Pancreas (tissue), 10 donors: ENCODE measurements around the gene TMEM107. TPM values are rescaled to one million over a fixed set of nuclear protein-coding genes. Genes with fewer than 3 reads are reported as not detected.

ENCODE experiments used
- ATAC-seq, 4 donors: fragments of 200-7000 bp; cut with Tn5 transposase; one replicate each; pipeline versions ENCODE4 v1.8.0 to v1.9.1; 2020; ENCODE audit warnings: mild to moderate bottlenecking in 4 of 4, moderate library complexity in 4 of 4
- DNase-seq, 6 donors: peaks; one replicate each; pipeline ENCODE4 v3.0.0-alpha.2; 2020
- FAIRE-seq: peaks from 2 replicates; lab custom pipeline; 2012; peaks lifted over from hg19 to GRCh38; lab: Jason Lieb, UNC
- H3K27ac ChIP-seq, 4 donors: fragments of 200-600 bp; sonication (generic); 1 replicate in 3 of 4; 2 replicates in 1 of 4; pipeline versions ENCODE4 v1.5.0 to v1.8.0; 2020
- H3K27me3 ChIP-seq, 4 donors: fragments of 200-600 bp; one replicate each; pipeline ENCODE4 v1.8.0; 2021
- H3K36me3 ChIP-seq, 3 donors: fragments of 200-600 bp; sonication (generic) in 1 of 3; one replicate each; pipeline versions ENCODE4 v1.5.0 to v1.8.0; 2020 to 2021
- H3K4me1 ChIP-seq, 3 donors: fragments of 200-600 bp; one replicate each; pipeline ENCODE4 v1.8.0; 2021
- H3K4me3 ChIP-seq, 4 donors: fragments of 200-600 bp; sonication (generic) in 2 of 4; one replicate each; pipeline versions ENCODE4 v1.5.0 to v1.8.0; 2020 to 2021
- H3K9me3 ChIP-seq, 4 donors: fragments of 200-600 bp; one replicate each; pipeline ENCODE4 v1.8.0; 2021
- WGBS, 2 donors: extraction: QIAGEN DNeasy Blood & Tissue Kit; methylation state at CpG; one replicate each; pipeline ENCODE4 v1.1.7; 2013; 5-methylcytosine and 5-hydroxymethylcytosine counted together
- intact Hi-C, 3 donors: fragments of 100-400 bp; cut with DNase I; formaldehyde crosslinking; loops; one replicate each; pipeline versions ENCODE4 v1.11.1 to v1.14.2; 2022
- polyA plus RNA-seq, 2 donors: library from polyadenylated mRNA; stranded (reverse); fragments of 200-250 nt; gene quantifications; one replicate each; pipeline ENCODE4 v1.2.3, GENCODE V29; 2013
- total RNA-seq, 6 donors: library from RNA; stranded (reverse); fragmentation: NEBNext Ultra II Directional in 4 of 6; extraction: Animal tissue kit (Norgen Biotek cat#: 25700) in 4 of 6; gene quantifications; one replicate each; pipeline versions ENCODE4 v1.2.1 to v1.2.4, GENCODE V29; 2021 to 2023
- TF ChIP-seq, protein P1 (sequence below), 4 donors: fragments of 200-600 bp; sonication (generic) in 3 of 4; IDR thresholded peaks; one replicate each; pipeline versions ENCODE4 v1.5.0 to v1.8.0; 2021; ENCODE audit warnings: antibody characterized with exemption in 4 of 4
- donor health status: healthy with polysubstance abuse.
- donor health status: DM: no; HTN: no; CAD: no; lungs with moderate emphysema.
- donor health status: DM: no; HTN: no; CAD: no.
- donor health status: control.
- donor health status: control.
- donor health status: Bipolar disorder and iron deficiency.
- donor health status: DM: yes; HTN: yes; CAD: no.
- donor health status: DM: no; HTN: no; CAD: no.
- donor health status: DM: no; HTN: no; CAD: no.
- donor health status: DM: yes; HTN: yes; CAD: no.

The TMEM107 gene
- 10 to 100 TPM in 1 of 6 donors, 1 to 10 TPM in 5; 5.2 to 10.2 (median 6.3) TPM for total RNA-seq
- 10 to 100 TPM in 1 of 2 donors, 1 to 10 TPM in 1; 5.7 to 11.1 TPM for polyA plus RNA-seq

DNA sequence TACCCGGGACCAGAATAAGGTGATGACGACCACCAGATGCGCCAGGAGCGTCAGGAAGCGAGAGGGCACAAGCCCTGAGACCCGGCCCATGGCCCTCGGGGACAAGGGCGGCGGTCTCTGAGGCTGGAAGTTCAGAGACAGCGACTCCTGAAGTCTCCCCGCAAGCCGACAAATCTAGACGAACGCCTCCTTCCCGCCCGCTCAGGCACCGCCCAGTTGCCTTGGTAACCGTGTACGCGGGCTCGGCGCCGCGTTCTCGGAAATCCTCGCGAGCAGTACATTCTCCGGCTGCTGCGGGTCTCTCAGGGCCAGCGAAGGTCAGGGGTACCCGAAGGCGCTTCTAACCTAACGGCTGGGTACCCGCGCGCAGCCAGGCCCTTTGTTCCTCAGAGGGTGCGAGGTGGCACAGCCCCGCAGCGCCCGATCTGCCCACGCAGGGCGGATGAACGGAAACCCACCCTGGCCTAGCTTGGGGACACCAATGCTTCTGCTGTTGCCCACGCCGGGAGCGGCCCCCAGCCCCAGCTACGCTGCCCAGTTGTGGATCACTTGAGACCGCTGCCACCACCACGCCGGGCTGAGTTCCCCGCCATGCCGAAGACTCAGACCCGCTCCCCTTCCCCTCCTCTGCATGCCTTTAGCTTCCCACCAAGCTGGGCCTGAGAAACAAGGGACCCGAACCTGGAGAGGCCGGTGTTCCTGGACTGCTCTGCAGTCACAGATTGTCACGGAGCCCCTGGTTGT lies at the start of gene TMEM107:
Gene TMEM107 (minus strand): TSS at position 184 of the 744 bp plus-strand sequence. CDS start 94 bp downstream, at position 90.
- FAIRE-seq (no peak), DNase-seq (peak; percentile 83 to 95 (median 86)), ATAC-seq (peak; percentile 69 to 83 (median 80))
- intact Hi-C loops, result no loop called here
- no peaks in the 10 kb centered on the region for H3K27me3 ChIP-seq
- 2 to 3% methylated on average over 56 of the region's 56 CpGs for WGBS, 2 donors
- H3K4me3 ChIP-seq, result peak within 1 kb of the TSS; percentile 23 to 58 (median 34)
- H3K27ac ChIP-seq, result peak within 1 kb of the TSS; percentile 33 to 69 (median 54)
- H3K36me3 ChIP-seq, result no peaks in the 10 kb centered on the region
- TF ChIP-seq, protein P1, sequence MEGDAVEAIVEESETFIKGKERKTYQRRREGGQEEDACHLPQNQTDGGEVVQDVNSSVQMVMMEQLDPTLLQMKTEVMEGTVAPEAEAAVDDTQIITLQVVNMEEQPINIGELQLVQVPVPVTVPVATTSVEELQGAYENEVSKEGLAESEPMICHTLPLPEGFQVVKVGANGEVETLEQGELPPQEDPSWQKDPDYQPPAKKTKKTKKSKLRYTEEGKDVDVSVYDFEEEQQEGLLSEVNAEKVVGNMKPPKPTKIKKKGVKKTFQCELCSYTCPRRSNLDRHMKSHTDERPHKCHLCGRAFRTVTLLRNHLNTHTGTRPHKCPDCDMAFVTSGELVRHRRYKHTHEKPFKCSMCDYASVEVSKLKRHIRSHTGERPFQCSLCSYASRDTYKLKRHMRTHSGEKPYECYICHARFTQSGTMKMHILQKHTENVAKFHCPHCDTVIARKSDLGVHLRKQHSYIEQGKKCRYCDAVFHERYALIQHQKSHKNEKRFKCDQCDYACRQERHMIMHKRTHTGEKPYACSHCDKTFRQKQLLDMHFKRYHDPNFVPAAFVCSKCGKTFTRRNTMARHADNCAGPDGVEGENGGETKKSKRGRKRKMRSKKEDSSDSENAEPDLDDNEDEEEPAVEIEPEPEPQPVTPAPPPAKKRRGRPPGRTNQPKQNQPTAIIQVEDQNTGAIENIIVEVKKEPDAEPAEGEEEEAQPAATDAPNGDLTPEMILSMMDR (IDR thresholded peaks at IDR 0.05), result no peak
- H3K4me1 ChIP-seq, result peaks cover 7 to 20% (median 7%) of the 10 kb centered on the region in 3 donors
- no peaks in the 10 kb centered on the region for H3K9me3 ChIP-seq

DNA sequence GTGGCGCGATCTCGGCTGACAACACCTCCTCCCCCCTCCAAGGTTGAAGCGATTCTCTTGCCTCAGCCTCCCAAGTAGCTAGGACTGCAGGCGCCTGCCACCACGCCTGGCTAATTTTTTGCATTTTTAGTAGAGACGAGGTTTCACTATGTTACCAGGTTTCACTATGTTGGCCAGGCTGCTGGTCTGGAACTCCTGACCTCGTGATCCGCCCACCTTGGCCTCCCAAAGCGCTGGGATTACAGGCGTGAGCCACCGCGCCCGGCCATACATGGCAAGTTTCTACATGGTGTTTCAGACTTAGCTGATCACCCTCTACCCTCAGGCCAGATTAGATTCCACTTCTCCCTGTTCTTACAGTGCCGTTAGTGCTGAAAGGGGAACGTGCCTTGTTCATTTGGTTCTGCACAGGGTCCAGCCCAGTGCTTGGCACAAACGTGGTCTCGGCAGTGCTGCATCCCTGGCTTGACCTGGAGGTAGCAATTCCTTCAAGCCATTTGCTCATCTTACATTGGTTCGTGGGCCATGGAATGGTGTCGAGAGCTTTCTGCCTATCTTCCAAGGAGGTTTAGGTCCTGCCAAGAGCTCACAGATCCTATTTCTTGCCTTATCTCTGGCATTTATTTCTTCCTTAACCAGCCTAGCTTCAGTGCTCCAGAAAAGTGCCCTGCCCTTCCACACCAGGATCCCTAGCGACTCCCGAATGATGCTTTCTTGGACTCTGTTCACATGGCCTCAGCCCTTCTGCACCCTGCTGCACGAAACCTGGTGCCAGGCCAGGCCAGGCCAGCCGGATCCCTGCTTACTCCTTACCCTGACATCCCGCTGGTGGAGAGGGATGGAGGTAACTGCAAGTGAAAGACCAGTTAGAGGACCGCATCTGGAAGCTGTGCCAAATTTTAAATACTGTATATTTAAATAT lies 49.0 kb upstream of the TMEM107 start:
- DNase-seq (peak in 2 of 6 donors; percentile 18 to 40), ATAC-seq (no peak), FAIRE-seq (no peak)
- intact Hi-C loops, result loop anchor here in 1 of 3 donors (5.0 kb wide), 1 partner anchor 38 kb away; no protein-coding TSS in a partner anchor
- H3K9me3 ChIP-seq, result no peaks in the 10 kb centered on the region
- TF ChIP-seq, protein P1 (IDR thresholded peaks at IDR 0.05), result no peak
- no peaks in the 10 kb centered on the region for H3K27me3 ChIP-seq
- no peak overlapping the region for H3K4me3 ChIP-seq
- no peak overlapping the region for H3K27ac ChIP-seq
- peaks cover 0 to 26% (median 5%) of the 10 kb centered on the region in 3 donors for H3K36me3 ChIP-seq
- H3K4me1 ChIP-seq, result peaks cover 5 to 12% (median 7%) of the 10 kb centered on the region in 3 donors
- 89 to 94% methylated on average over 26 of the region's 26 CpGs for WGBS, 2 donors

DNA sequence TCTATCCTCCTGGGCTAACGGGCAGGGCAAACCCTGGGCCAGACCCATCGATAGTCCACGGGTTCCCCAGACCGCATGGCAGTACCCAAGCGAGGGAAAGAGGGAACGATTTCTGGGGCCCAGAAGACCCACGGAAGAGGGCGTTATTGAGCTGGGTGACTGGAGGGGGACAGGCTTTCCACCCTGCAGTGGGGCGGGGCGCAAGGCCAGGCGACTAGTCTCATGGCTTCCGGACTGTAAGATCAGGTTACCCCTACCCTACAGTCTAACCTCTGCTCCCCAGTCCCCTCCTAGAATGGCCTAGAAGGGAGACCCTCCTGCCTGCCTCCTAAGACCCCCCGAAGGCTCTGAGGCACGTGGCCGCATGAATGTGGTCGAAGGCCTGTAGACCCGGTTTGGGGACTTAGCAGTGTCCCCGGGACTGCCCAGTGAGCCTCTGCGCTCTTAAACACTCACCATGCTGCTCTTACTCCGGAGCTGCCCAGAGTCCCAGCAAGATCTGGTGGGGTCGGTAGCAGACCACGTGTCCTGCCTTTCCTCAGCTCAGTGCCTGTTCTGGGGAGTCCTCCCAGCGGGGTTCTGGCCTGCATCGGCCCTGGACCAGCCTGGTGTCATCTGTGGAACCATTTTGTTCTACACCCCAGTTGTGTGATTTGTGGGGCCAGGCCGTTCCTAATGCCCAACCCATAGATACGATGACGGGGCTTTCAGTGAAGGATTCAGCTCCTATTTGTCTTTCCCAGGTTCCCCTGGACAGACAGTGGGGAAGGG lies 47.4 kb upstream of the TMEM107 start:
- Histone ChIP-seq H3K36me3 (peaks cover 0 to 11% (median 0%) of the 10 kb centered on the region in 3 donors), H3K9me3 (no peaks in the 10 kb centered on the region), H3K4me3 (peak overlapping the region; percentile 38 to 63 (median 47)), H3K4me1 (peaks cover 7 to 16% (median 10%) of the 10 kb centered on the region in 3 donors), H3K27me3 (no peaks in the 10 kb centered on the region), H3K27ac (peak overlapping the region; percentile 89 to 97 (median 95))
- 7 to 11% methylated on average over 26 to 27 of the region's 27 CpGs for WGBS, 2 donors
- TF ChIP-seq, protein P1 (IDR thresholded peaks at IDR 0.05), result no peak
- FAIRE-seq, result no peak
- peak in 3 of 4 donors; percentile 8 to 23 (median 11) for ATAC-seq
- intact Hi-C loops, result loop anchor here in 2 of 3 donors (2.0 to 5.0 kb wide), 2 partner anchors 36 to 37 kb away; no protein-coding TSS in a partner anchor
- DNase-seq, result peak; percentile 59 to 86 (median 76)

DNA sequence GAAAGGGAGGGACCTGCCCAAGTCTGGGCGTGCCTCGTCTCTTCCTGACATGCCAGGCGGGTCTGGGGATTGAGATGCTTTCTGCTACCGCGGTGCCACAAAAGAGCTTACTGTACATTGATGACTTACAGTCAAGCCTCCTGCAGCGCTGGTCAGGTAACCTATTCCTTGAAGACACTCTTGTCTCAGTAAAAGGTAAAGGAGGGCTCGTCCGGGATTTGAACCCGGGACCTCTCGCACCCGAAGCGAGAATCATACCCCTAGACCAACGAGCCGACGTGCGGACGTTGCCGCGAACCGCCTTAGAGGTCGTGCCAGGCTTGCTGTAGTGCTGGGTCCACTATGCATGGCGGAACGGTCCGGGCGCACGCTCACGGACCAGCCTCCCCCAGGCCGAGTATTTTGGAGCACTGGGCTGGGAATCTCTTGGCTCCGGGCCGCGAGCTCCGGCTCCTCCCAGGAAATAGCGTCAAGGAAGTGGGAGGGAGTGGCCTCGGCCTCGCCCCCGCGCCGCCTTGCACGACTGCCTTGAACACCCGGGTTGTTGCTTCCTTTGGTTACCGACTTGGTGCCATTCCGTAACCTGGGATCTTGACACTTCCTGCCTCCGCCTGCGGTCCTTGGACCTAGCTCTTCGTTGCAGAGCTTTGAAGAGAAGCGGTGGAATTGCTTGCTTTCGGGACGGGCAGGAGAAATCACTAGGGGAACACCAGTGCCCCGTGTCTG lies 46.6 kb upstream of the TMEM107 start:
- Histone ChIP-seq H3K4me1 (peaks cover 7 to 16% (median 10%) of the 10 kb centered on the region in 3 donors), H3K27ac (peak overlapping the region; percentile 89 to 97 (median 95)), H3K9me3 (no peaks in the 10 kb centered on the region), H3K27me3 (no peaks in the 10 kb centered on the region), H3K4me3 (peak overlapping the region; percentile 38 to 63 (median 47)), H3K36me3 (peaks cover 0 to 4% (median 0%) of the 10 kb centered on the region in 3 donors)
- WGBS, 2 donors, result 0 to 1% methylated on average over 49 of the region's 49 CpGs
- ATAC-seq (peak; percentile 54 to 72 (median 67)), DNase-seq (peak; percentile 92 to 98 (median 96)), FAIRE-seq (no peak)
- TF ChIP-seq, protein P1 (IDR thresholded peaks at IDR 0.05), result no peak
- intact Hi-C loops, result loop anchor here in 2 of 3 donors (2.0 to 5.0 kb wide), 2 partner anchors 35 to 36 kb away; no protein-coding TSS in a partner anchor
